SHP77 (cell line): ENCODE data around the gene CTAGE1.
"Not testable (repeated sequence)": the region's sequence is repeated elsewhere in the genome, so short reads cannot be mapped to it uniquely, and the experiment has no call there.

Experiments
- DNase-seq, 2 experiments: peaks; one replicate each; lab custom pipeline; 2025; lab: John Stamatoyannopoulos, UW

CTAGE1 gene

GRCh38 chr18:22417496-22418188 lies at the start of gene CTAGE1:
Gene CTAGE1, minus strand, starts transcription at chr18:22417915. Its CDS starts 104 bp downstream, at chr18:22417811.
- no peak for DNase-seq

DNA sequence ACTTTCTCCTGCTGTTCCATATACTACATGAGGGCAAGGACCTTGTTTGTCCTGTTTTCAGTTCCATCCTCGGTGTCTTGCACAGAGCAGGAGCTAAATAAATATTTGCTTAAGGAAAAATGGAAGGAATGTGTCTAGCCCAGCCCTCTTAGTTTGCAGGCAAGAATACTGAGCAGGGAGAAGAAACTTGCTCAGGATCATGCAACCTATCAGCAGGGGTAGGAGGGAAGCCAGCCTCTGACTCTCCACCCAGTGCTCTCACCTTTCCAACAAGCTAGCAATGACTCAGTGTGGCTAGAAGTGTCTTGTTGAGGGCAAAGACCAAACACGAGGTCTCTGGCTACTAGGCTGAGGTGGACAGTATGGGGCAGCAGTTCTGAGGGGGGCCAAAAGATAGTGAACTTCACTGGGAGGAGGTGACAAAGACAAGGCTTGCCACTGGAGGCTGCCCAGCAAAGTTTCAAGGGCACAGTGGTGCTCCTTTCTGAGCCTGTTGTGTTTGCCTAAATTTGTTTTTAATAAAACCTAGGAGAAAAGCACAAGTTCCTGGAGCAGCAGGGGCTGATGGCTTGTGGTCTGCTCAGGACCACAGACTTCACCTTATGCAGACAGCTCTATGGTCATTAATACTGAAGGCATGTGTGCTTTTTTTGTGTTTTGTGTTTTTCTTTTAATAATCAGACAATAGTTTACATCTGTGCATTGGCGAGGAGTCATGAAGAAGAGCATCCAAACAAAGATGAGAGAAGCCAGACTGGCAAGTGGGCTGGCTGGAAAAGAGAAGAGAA lies 49.1 kb upstream of the CTAGE1 start:
- no peak for DNase-seq

GRCh38 chr18:22465859-22466457 lies 48.2 kb upstream of the CTAGE1 start:
- DNase-seq = no peak

- DNase-seq = no peak
These were observed 45.4 kb upstream of the CTAGE1 start for GRCh38 chr18:22463076-22463475.

- no peak for DNase-seq
These were observed 41.8 kb upstream of the CTAGE1 start for GRCh38 chr18:22459491-22459890.

- DNase-seq = no peak
These were observed 39.8 kb upstream of the CTAGE1 start for GRCh38 chr18:22457524-22457923.

- DNase-seq = no peak
These were observed 38.8 kb upstream of the CTAGE1 start for GRCh38 chr18:22456547-22456946.

GRCh38 chr18:22456116-22456480 lies 38.4 kb upstream of the CTAGE1 start:
- DNase-seq = no peak

DNA sequence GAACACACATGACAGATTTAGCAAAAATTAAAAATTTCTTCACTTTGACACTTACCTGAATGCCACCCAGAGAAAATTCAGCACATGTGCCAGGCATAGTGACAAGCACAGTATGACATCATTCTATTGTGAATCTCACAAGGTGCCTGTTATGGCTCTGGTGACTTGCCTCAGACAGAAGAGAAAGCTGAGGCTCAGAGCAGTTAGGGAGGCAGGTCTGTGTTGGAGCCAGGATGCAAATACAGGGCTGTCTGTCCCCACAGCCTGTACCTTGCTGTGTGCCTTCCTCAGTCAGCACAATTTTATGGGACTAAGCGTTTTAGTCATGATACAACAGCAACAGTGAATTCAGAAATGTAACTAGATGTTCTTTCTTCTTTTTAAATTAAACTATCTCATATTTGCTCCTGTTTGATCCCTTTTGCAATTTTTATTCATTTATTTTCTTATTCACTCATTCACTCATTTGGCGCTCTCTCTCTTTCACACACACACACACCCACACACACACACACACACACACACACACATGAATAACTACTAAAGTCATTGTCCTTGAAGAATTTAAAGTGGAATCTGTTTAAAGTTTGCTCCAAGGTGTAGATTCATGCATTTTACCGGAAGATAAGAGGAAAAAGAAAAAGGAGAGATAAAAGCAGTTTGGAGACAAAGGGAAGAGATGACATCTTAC lies 37.9 kb upstream of the CTAGE1 start:
- DNase-seq = no peak

GRCh38 chr18:22453315-22453714 lies 35.6 kb upstream of the CTAGE1 start:
- no peak for DNase-seq

- no peak for DNase-seq
These were observed 34.5 kb upstream of the CTAGE1 start for GRCh38 chr18:22452226-22452668.

DNA sequence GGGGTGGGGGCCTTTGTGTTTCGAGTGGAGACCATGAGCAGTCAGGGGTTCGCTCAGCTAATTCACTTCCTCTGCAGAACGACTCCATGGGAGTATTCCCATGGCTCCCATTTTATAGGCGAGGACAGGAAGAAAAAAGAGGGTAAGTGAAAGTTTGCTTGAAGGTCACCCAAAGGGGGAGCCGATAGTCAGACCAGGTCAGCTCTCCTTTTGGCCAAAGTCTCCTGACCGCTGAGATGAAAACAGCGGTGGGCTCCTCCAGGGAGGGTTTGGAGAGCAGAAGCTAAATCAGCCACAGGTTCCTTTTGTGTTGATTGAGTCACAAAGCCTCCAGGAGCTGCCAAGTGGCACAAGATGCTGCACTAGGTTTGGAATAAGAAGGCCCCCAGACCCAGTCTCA lies 34.1 kb upstream of the CTAGE1 start:
- no peak for DNase-seq

- DNase-seq = not testable (repeated sequence)
These were observed 33.1 kb upstream of the CTAGE1 start for GRCh38 chr18:22450766-22451165.

GRCh38 chr18:22450318-22450717 lies 32.6 kb upstream of the CTAGE1 start:
- DNase-seq = not testable (repeated sequence)

DNA sequence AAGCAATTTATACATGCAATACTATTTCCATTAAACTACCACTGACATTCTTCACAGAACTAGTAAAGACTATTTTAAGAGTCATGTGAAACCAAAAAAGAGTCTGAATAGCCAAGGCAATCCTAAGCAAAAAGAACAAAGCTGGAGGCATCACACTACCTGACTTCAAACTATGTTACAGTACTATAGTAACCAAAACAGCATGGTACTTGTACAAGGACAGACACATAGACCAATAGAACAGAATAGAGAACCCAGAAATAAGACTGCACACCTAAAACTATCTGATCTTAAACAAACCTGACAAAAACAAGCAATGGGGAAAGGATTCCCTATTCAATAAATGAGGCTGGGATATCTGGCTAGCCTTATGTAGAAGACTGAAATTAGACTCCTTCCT lies 32.0 kb upstream of the CTAGE1 start:
- not testable (repeated sequence) for DNase-seq

DNA sequence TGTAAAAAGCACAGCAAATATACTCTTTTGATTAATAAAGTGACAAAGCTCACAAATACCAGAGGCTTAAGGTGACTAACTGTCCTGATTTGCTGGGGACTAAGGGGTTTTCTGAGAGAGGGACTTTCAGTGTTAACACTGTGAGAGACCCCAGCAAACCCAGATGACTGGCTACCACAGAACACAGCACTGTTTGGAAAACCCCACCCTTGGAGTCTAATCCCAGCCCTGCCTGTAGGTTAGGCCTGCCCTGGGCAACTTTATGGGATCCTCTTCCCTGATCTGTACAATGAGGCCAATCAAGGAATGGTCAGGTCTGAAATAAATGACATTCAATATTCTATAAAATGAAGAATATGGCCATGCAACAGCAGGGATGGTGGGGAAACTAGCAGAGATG lies 30.5 kb upstream of the CTAGE1 start:
- no peak for DNase-seq

DNA sequence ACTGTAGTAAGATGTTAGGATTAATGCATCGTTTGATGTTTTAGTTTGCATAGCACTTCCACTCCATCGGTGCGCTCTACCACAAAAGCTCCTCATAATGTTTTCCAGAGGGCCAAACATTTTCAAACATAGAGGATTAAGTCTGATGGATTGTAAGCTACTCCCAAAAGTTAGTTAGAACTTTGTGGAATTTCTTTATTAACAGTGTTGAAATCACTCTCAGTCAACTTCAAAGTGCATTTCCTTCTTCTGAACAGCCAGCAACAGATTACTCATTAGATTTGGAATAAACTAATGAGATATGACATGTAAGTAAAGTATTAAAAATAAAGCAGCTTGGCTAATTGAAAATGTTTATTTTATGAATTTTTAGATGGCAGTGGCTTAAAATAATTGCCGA lies 30.1 kb upstream of the CTAGE1 start:
- no peak for DNase-seq

GRCh38 chr18:22446911-22447310 lies 29.2 kb upstream of the CTAGE1 start:
- no peak for DNase-seq

GRCh38 chr18:22446325-22446724 lies 28.6 kb upstream of the CTAGE1 start:
- DNase-seq = no peak

GRCh38 chr18:22441638-22442037 lies 23.9 kb upstream of the CTAGE1 start:
- no peak for DNase-seq

DNA sequence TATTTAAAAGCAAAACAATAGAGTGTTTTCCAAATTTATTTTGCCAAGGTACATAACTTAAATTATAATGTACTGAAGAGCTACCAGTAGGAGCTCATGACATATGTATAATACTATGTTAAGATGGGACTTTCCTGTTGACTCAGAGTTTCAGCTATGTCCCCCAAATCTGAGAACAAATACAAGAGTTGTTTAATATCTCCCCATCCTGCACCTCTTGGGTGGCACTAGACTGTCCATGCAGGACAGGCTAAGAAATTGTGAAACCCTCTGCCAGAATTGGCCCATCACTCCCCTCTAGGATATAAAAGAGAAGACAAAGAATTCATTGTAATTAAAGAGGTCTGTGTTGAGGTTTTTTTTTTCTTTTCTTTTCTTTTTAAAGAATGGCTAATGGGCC lies 21.7 kb upstream of the CTAGE1 start:
- no peak for DNase-seq

GRCh38 chr18:22436136-22436535 lies 18.4 kb upstream of the CTAGE1 start:
- DNase-seq = no peak
